ENCODE data around the gene CRADD. TPM values are rescaled to one million over a fixed set of nuclear protein-coding genes. Genes with fewer than 3 reads are reported as not detected.

Gene CRADD
- total and polyA plus RNA-seq, 4 donors = 6.3 to 28.9 (median 16.6) TPM

DNA sequence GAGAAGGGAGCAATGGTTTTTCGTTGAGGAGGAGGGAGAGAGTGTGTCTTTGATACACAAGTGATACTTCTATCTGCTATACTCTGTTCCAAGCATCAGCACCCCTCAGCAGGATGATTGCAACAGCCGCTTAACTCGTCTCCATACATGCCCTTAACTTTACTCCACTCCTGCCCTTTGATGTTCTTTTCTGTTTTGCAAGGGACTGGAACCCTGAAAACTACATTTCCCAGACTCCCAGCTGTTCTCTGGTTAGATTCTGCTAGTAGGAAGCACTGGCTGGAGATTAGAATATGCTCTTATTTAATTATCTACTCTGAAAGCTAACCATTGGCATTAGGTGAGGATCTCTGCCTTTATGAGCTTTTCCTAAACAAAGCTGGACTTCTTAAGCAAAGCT, 23.5 kb upstream of the CRADD start:
- H3K27me3 ChIP-seq (ENCODE audit: control insufficient read depth in 3 of 3, insufficient read depth in 3 of 3, low read length in 2 of 3) = no peaks in the 10 kb centered on the region
- H3K27ac ChIP-seq (ENCODE audit: low read depth in 1 of 2, low read length in 1 of 2) = no peak overlapping the region
- no peaks in the 10 kb centered on the region for H3K4me1 ChIP-seq (ENCODE audit: control insufficient read depth in 5 of 5, insufficient read depth in 5 of 5, low read length in 5 of 5)
- H3K36me3 ChIP-seq (ENCODE audit: control insufficient read depth in 4 of 4, insufficient read depth in 4 of 4, low read length in 4 of 4) = no peaks in the 10 kb centered on the region
- no peak overlapping the region for H3K4me3 ChIP-seq
- ATAC-seq (ENCODE audit: insufficient read depth, low FRiP score) (no peak), DNase-seq (no peak)
- TF ChIP-seq, protein P1, sequence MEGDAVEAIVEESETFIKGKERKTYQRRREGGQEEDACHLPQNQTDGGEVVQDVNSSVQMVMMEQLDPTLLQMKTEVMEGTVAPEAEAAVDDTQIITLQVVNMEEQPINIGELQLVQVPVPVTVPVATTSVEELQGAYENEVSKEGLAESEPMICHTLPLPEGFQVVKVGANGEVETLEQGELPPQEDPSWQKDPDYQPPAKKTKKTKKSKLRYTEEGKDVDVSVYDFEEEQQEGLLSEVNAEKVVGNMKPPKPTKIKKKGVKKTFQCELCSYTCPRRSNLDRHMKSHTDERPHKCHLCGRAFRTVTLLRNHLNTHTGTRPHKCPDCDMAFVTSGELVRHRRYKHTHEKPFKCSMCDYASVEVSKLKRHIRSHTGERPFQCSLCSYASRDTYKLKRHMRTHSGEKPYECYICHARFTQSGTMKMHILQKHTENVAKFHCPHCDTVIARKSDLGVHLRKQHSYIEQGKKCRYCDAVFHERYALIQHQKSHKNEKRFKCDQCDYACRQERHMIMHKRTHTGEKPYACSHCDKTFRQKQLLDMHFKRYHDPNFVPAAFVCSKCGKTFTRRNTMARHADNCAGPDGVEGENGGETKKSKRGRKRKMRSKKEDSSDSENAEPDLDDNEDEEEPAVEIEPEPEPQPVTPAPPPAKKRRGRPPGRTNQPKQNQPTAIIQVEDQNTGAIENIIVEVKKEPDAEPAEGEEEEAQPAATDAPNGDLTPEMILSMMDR (IDR thresholded peaks at IDR 0.05; ENCODE audit: control extremely low read depth, extremely low read depth) = no peak
- H3K9ac ChIP-seq (ENCODE audit: insufficient read depth in 1 of 2, low read length in 2 of 2) = no peak overlapping the region
- WGBS, 2 donors = 84 to 90% methylated on average over 3 of the region's 3 CpGs
- no peaks in the 10 kb centered on the region for H3K9me3 ChIP-seq (ENCODE audit: control insufficient read depth in 4 of 4, insufficient read depth in 3 of 4, low read length in 3 of 4)

DNA sequence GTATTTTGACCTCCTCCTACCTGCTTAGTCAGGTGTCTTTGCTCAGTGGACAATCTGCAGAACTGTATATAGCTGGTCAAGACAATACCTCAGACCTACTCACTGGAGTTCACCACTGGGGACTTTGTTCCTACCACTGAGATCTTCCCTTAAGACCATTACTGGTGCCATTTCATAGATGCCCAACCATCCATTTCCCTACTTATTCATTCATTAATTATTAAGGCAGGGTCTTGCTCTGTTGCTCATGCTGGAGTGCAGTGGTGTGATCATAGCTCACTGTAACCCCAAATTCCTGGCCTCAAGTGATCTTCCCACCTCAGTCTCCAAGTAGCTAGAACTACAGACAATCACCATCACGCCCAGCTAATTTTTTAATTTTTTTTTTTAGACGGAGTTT, 22.8 kb upstream of the CRADD start:
- Histone ChIP-seq H3K9ac (ENCODE audit: insufficient read depth in 1 of 2, low read length in 2 of 2) (no peak overlapping the region), H3K9me3 (ENCODE audit: control insufficient read depth in 4 of 4, insufficient read depth in 3 of 4, low read length in 3 of 4) (no peaks in the 10 kb centered on the region), H3K36me3 (ENCODE audit: control insufficient read depth in 4 of 4, insufficient read depth in 4 of 4, low read length in 4 of 4) (no peaks in the 10 kb centered on the region), H3K4me1 (ENCODE audit: control insufficient read depth in 5 of 5, insufficient read depth in 5 of 5, low read length in 5 of 5) (no peaks in the 10 kb centered on the region), H3K27ac (ENCODE audit: low read depth in 1 of 2, low read length in 1 of 2) (no peak overlapping the region), H3K27me3 (ENCODE audit: control insufficient read depth in 3 of 3, insufficient read depth in 3 of 3, low read length in 2 of 3) (no peaks in the 10 kb centered on the region), H3K4me3 (no peak overlapping the region)
- WGBS, 2 donors = 93 to 100% methylated on average over 2 of the region's 2 CpGs
- DNase-seq (no peak), ATAC-seq (ENCODE audit: insufficient read depth, low FRiP score) (no peak)
- TF ChIP-seq, protein P1 (IDR thresholded peaks at IDR 0.05; ENCODE audit: control extremely low read depth, extremely low read depth) = no peak

DNA sequence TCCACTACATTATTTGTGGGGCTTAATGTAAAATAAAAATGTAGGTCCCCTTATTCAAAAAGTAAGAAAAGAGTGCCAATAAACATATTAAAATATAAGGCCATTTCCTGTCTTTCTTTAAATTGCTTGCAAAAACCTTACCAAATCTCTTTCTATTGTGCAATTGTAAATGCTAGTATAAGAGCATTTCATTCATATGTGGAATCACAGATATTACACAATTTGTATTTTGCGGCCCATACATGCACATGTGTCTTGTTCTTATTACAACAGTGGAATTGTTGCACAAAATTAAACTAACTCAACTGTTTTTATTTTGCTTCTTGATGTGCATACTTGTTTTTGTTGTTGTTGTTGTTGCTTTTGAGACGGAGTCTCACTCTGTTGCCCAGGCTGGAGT, 20.1 kb upstream of the CRADD start:
- H3K36me3 ChIP-seq (ENCODE audit: control insufficient read depth in 4 of 4, insufficient read depth in 4 of 4, low read length in 4 of 4) = no peaks in the 10 kb centered on the region
- H3K27me3 ChIP-seq (ENCODE audit: control insufficient read depth in 3 of 3, insufficient read depth in 3 of 3, low read length in 2 of 3) = no peaks in the 10 kb centered on the region
- WGBS, 2 donors = 58 to 77% methylated on average over 2 of the region's 2 CpGs
- no peaks in the 10 kb centered on the region for H3K4me1 ChIP-seq (ENCODE audit: control insufficient read depth in 5 of 5, insufficient read depth in 5 of 5, low read length in 5 of 5)
- no peak overlapping the region for H3K4me3 ChIP-seq
- peak in 2 of 3 donors; percentile 17 to 65 for DNase-seq
- ATAC-seq (ENCODE audit: insufficient read depth, low FRiP score) = no peak
- no peak overlapping the region for H3K9ac ChIP-seq (ENCODE audit: insufficient read depth in 1 of 2, low read length in 2 of 2)
- H3K27ac ChIP-seq (ENCODE audit: low read depth in 1 of 2, low read length in 1 of 2) = no peak overlapping the region
- TF ChIP-seq, protein P1 (IDR thresholded peaks at IDR 0.05; ENCODE audit: control extremely low read depth, extremely low read depth) = no peak
- H3K9me3 ChIP-seq (ENCODE audit: control insufficient read depth in 4 of 4, insufficient read depth in 3 of 4, low read length in 3 of 4) = no peaks in the 10 kb centered on the region

DNA sequence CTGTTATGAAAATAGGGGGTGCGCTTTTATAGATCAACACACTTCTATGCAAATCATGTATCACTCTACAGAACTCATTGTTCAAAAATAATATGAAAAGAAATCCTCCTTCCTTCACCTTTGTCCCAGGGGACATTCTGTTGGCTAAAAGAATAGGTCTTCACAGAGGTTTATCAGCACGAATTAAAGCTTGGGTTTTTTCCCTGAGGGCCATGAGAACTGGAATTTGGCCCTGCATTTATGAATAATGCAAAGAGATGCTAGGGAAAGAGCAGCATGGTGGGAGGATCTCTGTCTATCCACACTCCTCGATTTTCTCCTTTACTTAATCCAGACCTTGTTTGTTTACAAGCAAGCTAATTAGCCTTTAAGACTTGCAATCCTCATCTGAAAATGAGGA, 16.2 kb upstream of the CRADD start:
- no peak overlapping the region for H3K4me3 ChIP-seq
- no peaks in the 10 kb centered on the region for H3K9me3 ChIP-seq (ENCODE audit: control insufficient read depth in 4 of 4, insufficient read depth in 3 of 4, low read length in 3 of 4)
- DNase-seq (no peak), ATAC-seq (ENCODE audit: insufficient read depth, low FRiP score) (no peak)
- no peaks in the 10 kb centered on the region for H3K36me3 ChIP-seq (ENCODE audit: control insufficient read depth in 4 of 4, insufficient read depth in 4 of 4, low read length in 4 of 4)
- TF ChIP-seq, protein P1 (IDR thresholded peaks at IDR 0.05; ENCODE audit: control extremely low read depth, extremely low read depth) = no peak
- H3K27ac ChIP-seq (ENCODE audit: low read depth in 1 of 2, low read length in 1 of 2) = no peak overlapping the region
- no peaks in the 10 kb centered on the region for H3K27me3 ChIP-seq (ENCODE audit: control insufficient read depth in 3 of 3, insufficient read depth in 3 of 3, low read length in 2 of 3)
- WGBS, 2 donors = 79 to 81% methylated on average over 3 of the region's 3 CpGs
- H3K9ac ChIP-seq (ENCODE audit: insufficient read depth in 1 of 2, low read length in 2 of 2) = no peak overlapping the region
- H3K4me1 ChIP-seq (ENCODE audit: control insufficient read depth in 5 of 5, insufficient read depth in 5 of 5, low read length in 5 of 5) = no peaks in the 10 kb centered on the region

Data from lung (tissue), 12 donors.